GM12878 (cell line): ENCODE data around the gene RAB44. TPM values are rescaled to one million over a fixed set of nuclear protein-coding genes. Genes with fewer than 3 reads are reported as not detected.

ENCODE experiments used
- CHD1 ChIP-seq: IDR thresholded peaks from 2 replicates; pipeline ENCODE4 v1.6.1; 2012; ENCODE audit warnings: low read depth, low read length, improper control_type of control experiment
- CREB1 ChIP-seq: IDR thresholded peaks from 2 replicates; pipeline ENCODE4 v1.6.1; 2012; ENCODE audit warnings: low read depth, mild to moderate bottlenecking, inconsistent platforms
- HCFC1 ChIP-seq: fragments of 150-350 bp; IDR thresholded peaks from 2 replicates; pipeline ENCODE4 v1.6.1; 2014; ENCODE audit warnings: low read length
- KAT2A ChIP-seq: conservative IDR thresholded peaks from 2 replicates; pipeline ENCODE4 v1.6.1; 2011; ENCODE audit warnings: low read depth, low read length; ENCODE audit not compliant: control insufficient read depth
- NFYB ChIP-seq: IDR thresholded peaks from 2 replicates; pipeline ENCODE4 v1.6.1; 2011; ENCODE audit warnings: low read depth, mild to moderate bottlenecking, low read length, improper control_type of control experiment, moderate library complexity; ENCODE audit not compliant: insufficient read depth
- POLR2A ChIP-seq: IDR thresholded peaks from 2 replicates; pipeline ENCODE4 v1.6.1; 2011; ENCODE audit warnings: low read depth, mild to moderate bottlenecking, low read length
- POU2F2 ChIP-seq: IDR thresholded peaks from 3 replicates; pipeline ENCODE4 v1.6.1; 2011; ENCODE audit warnings: low read depth, mild to moderate bottlenecking, low read length, borderline replicate concordance
- SMARCA5 ChIP-seq: fragments of 450-650 bp; IDR thresholded peaks from 2 replicates; pipeline ENCODE4 v1.6.1; 2017; ENCODE audit warnings: mild to moderate bottlenecking
- SP1 ChIP-seq: IDR thresholded peaks from one replicate; pipeline ENCODE4 v1.6.1; 2011; ENCODE audit warnings: low read depth, low read length
- SRF ChIP-seq, 2 experiments: IDR thresholded peaks; 2 replicates each; pipeline ENCODE4 v1.6.1; 2011; ENCODE audit warnings: low read depth in 2 of 2, low read length in 2 of 2, mild to moderate bottlenecking in 1 of 2, moderate library complexity in 1 of 2
- STAT3 ChIP-seq: IDR thresholded peaks from 2 replicates; pipeline ENCODE4 v1.6.1; 2011; ENCODE audit warnings: low read depth, low read length, improper control_type of control experiment
- ZNF207 ChIP-seq: fragments of 450-650 bp; IDR thresholded peaks from 2 replicates; pipeline ENCODE4 v1.6.1; 2014; ENCODE audit warnings: antibody characterized with exemption, mild to moderate bottlenecking, borderline replicate concordance
- ZNF24 ChIP-seq: fragments of 450-650 bp; IDR thresholded peaks from 2 replicates; pipeline ENCODE4 v1.6.1; 2017; ENCODE audit warnings: antibody characterized with exemption, mild to moderate bottlenecking
- ZNF384 ChIP-seq: IDR thresholded peaks from 2 replicates; pipeline ENCODE4 v1.6.1; 2012; ENCODE audit warnings: low read depth, mild to moderate bottlenecking, low read length, improper control_type of control experiment, borderline replicate concordance
- ZNF687 ChIP-seq: fragments of 450-650 bp; IDR thresholded peaks from 2 replicates; pipeline ENCODE4 v1.6.1; 2017; ENCODE audit warnings: mild to moderate bottlenecking, moderate library complexity
- polyA plus RNA-seq, 11 experiments: library from polyadenylated mRNA; depleted of rRNA in 4 of 11; unstranded in 6 of 11; stranded (reverse) in 5 of 11; fragments of >200 nt; fragmentation: Nextera tagmentation in 4 of 11; fragmentation: Illumina TruSeq in 1 of 11; extraction: Ambion mirVana in 4 of 11; extraction: Trizol in 1 of 11; gene quantifications; 1 replicate in 1 of 11; 2 replicates in 10 of 11; pipeline versions ENCODE4 v1.2.1 to v1.2.3, GENCODE V29; 2011 to 2016; ENCODE audit warnings: inconsistent platforms in 2 of 11, missing spikeins in 2 of 11, low read depth in 1 of 11
- total RNA-seq, 4 experiments: library from RNA; depleted of rRNA in 3 of 4; stranded (reverse); fragments of >200 nt in 3 of 4; fragmentation: Illumina TruSeq in 1 of 4; extraction: Trizol in 1 of 4; gene quantifications; 2 replicates each; pipeline versions ENCODE4 v1.2.1 to v1.2.3, GENCODE V29; 2013 to 2021
- TF ChIP-seq, protein P1 (sequence below): fragments of 450-650 bp; IDR thresholded peaks from 2 replicates; pipeline ENCODE4 v1.6.1; 2017; ENCODE audit warnings: mild to moderate bottlenecking, moderate library complexity
- TF ChIP-seq, protein P2 (sequence below): fragments of 450-650 bp; IDR thresholded peaks from 2 replicates; pipeline ENCODE4 v1.6.1; 2017; ENCODE audit warnings: borderline replicate concordance
- TF ChIP-seq, protein P3 (sequence below): fragments of 450-650 bp; formaldehyde crosslinking; IDR thresholded peaks from 2 replicates; pipeline ENCODE4 v1.4.0; 2022; ENCODE audit warnings: mild to moderate bottlenecking, moderate library complexity

Gene RAB44
- total and polyA plus RNA-seq, 10 of the 15 experiments (the other 5 are each of a cell fraction or from before 2014, with no cell fraction given): 0.01 to 0.08 (median 0.05) TPM; not detected in 2

DNA sequence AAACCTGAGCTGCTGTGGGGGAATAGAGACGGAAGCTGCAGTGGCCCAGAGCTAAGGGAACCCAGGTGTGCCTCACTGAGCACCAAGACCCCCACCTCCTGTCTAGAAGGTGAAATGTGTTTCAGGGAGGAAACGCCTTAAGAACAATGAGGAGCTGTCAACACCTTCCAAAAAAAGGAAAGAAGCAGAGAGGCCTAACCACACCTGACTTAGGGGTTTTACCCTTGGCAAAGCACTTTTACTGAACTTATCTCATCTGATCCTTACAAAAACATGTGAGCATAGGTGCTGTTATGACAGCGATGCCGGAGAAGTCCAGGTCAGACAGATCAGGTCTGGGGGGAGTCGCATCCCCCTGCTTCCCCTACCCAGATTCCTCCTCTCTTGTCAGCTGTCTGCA is 35.2 kb upstream of the RAB44 start (continued):
- TF ChIP-seq, protein P1, sequence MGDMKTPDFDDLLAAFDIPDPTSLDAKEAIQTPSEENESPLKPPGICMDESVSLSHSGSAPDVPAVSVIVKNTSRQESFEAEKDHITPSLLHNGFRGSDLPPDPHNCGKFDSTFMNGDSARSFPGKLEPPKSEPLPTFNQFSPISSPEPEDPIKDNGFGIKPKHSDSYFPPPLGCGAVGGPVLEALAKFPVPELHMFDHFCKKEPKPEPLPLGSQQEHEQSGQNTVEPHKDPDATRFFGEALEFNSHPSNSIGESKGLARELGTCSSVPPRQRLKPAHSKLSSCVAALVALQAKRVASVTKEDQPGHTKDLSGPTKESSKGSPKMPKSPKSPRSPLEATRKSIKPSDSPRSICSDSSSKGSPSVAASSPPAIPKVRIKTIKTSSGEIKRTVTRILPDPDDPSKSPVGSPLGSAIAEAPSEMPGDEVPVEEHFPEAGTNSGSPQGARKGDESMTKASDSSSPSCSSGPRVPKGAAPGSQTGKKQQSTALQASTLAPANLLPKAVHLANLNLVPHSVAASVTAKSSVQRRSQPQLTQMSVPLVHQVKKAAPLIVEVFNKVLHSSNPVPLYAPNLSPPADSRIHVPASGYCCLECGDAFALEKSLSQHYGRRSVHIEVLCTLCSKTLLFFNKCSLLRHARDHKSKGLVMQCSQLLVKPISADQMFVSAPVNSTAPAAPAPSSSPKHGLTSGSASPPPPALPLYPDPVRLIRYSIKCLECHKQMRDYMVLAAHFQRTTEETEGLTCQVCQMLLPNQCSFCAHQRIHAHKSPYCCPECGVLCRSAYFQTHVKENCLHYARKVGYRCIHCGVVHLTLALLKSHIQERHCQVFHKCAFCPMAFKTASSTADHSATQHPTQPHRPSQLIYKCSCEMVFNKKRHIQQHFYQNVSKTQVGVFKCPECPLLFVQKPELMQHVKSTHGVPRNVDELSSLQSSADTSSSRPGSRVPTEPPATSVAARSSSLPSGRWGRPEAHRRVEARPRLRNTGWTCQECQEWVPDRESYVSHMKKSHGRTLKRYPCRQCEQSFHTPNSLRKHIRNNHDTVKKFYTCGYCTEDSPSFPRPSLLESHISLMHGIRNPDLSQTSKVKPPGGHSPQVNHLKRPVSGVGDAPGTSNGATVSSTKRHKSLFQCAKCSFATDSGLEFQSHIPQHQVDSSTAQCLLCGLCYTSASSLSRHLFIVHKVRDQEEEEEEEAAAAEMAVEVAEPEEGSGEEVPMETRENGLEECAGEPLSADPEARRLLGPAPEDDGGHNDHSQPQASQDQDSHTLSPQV: no peak
- no peak for TF ChIP-seq SP1
- TF ChIP-seq CREB1: no peak
- no peak for TF ChIP-seq CHD1
- TF ChIP-seq POU2F2: no peak
- no peak for TF ChIP-seq POLR2A
- no peak for TF ChIP-seq ZNF384
- no peak for TF ChIP-seq SMARCA5
- no peak; the same call in 1 of the 2 replicates for TF ChIP-seq ZNF687
- no peak for TF ChIP-seq HCFC1
- TF ChIP-seq ZNF24: no peak
- no peak for TF ChIP-seq NFYB
- no peak for TF ChIP-seq STAT3
- TF ChIP-seq ZNF207: no peak
- no peak for TF ChIP-seq KAT2A
- TF ChIP-seq, protein P2, sequence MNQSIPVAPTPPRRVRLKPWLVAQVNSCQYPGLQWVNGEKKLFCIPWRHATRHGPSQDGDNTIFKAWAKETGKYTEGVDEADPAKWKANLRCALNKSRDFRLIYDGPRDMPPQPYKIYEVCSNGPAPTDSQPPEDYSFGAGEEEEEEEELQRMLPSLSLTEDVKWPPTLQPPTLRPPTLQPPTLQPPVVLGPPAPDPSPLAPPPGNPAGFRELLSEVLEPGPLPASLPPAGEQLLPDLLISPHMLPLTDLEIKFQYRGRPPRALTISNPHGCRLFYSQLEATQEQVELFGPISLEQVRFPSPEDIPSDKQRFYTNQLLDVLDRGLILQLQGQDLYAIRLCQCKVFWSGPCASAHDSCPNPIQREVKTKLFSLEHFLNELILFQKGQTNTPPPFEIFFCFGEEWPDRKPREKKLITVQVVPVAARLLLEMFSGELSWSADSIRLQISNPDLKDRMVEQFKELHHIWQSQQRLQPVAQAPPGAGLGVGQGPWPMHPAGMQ: no peak
- TF ChIP-seq, protein P3, sequence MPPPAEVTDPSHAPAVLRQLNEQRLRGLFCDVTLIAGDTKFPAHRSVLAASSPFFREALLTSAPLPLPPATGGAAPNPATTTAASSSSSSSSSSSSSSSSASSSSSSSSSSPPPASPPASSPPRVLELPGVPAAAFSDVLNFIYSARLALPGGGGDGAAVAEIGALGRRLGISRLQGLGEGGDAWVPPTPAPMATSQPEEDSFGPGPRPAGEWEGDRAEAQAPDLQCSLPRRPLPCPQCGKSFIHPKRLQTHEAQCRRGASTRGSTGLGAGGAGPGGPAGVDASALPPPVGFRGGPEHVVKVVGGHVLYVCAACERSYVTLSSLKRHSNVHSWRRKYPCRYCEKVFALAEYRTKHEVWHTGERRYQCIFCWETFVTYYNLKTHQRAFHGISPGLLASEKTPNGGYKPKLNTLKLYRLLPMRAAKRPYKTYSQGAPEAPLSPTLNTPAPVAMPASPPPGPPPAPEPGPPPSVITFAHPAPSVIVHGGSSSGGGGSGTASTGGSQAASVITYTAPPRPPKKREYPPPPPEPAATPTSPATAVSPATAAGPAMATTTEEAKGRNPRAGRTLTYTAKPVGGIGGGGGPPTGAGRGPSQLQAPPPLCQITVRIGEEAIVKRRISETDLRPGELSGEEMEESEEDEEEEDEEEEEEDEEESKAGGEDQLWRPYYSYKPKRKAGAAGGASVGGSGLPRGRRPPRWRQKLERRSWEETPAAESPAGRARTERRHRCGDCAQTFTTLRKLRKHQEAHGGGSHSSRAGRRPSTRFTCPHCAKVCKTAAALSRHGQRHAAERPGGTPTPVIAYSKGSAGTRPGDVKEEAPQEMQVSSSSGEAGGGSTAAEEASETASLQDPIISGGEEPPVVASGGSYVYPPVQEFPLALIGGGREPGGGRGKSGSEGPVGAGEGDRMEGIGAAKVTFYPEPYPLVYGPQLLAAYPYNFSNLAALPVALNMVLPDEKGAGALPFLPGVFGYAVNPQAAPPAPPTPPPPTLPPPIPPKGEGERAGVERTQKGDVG (CRISPR knock-in tag): no peak
- no peak for TF ChIP-seq SRF (IDR thresholded peaks at IDR 0.05; ENCODE audit: low read depth in 2 of 2, low read length in 2 of 2)
